Measurements from ENCODE around the gene ZNF385A.

ZNF385A gene

DNA sequence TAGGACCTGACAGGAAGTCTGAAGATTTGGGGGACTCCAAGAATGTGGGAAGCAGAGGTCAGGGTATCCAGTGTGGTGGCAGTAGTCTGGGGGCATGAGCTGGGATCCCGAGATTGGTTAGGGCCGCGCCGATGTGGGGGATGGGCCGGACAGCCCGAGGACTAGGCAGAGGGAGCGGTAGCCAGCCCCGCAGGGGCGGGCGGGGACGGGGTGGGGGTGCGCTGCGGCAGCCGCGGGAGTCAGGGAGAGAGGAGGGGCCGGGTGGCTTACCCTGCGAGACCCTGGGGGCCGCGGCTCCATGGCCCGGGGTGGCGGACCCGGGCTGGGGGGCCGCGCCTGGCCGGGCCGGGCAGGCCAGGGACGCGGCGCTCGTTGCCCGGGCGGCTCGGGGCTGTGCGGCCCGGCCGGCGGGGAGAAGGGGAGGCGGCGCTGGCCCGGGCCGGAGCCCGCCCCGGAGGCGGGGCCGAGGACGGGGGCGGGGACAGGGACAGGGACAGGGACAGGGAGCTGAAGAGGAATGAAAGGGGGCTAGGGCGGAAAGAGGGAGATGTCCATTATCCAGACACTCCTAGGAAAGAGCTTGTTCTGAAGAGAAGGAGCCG is 5.6 kb downstream of the ZNF385A start:
- TF ChIP-seq, protein P1, sequence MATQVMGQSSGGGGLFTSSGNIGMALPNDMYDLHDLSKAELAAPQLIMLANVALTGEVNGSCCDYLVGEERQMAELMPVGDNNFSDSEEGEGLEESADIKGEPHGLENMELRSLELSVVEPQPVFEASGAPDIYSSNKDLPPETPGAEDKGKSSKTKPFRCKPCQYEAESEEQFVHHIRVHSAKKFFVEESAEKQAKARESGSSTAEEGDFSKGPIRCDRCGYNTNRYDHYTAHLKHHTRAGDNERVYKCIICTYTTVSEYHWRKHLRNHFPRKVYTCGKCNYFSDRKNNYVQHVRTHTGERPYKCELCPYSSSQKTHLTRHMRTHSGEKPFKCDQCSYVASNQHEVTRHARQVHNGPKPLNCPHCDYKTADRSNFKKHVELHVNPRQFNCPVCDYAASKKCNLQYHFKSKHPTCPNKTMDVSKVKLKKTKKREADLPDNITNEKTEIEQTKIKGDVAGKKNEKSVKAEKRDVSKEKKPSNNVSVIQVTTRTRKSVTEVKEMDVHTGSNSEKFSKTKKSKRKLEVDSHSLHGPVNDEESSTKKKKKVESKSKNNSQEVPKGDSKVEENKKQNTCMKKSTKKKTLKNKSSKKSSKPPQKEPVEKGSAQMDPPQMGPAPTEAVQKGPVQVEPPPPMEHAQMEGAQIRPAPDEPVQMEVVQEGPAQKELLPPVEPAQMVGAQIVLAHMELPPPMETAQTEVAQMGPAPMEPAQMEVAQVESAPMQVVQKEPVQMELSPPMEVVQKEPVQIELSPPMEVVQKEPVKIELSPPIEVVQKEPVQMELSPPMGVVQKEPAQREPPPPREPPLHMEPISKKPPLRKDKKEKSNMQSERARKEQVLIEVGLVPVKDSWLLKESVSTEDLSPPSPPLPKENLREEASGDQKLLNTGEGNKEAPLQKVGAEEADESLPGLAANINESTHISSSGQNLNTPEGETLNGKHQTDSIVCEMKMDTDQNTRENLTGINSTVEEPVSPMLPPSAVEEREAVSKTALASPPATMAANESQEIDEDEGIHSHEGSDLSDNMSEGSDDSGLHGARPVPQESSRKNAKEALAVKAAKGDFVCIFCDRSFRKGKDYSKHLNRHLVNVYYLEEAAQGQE (IDR thresholded peaks at IDR 0.05; ENCODE audit: insufficient read depth in 1 of 2, low read depth in 2 of 2, low read length in 2 of 2), result no peak
- TF ChIP-seq TAF1 (IDR thresholded peaks at IDR 0.05; ENCODE audit: borderline replicate concordance, insufficient read depth, low read length), result 0 out of 2 replicates have a peak, but pooled peaks have one; percentile 37
- no peak for TF ChIP-seq SIN3A (IDR thresholded peaks at IDR 0.05; ENCODE audit: borderline replicate concordance, insufficient read depth, low read length)
- TF ChIP-seq POLR2AphosphoS5 (IDR thresholded peaks at IDR 0.05; ENCODE audit: low read depth, low read length), result 0 out of 2 replicates have a peak, but pooled peaks have one; percentile 39
- no peak for TF ChIP-seq FOXP2 (optimal IDR thresholded peaks at IDR 0.05; ENCODE audit: borderline replicate concordance, extremely low read depth, extremely low read length, insufficient read depth)

DNA sequence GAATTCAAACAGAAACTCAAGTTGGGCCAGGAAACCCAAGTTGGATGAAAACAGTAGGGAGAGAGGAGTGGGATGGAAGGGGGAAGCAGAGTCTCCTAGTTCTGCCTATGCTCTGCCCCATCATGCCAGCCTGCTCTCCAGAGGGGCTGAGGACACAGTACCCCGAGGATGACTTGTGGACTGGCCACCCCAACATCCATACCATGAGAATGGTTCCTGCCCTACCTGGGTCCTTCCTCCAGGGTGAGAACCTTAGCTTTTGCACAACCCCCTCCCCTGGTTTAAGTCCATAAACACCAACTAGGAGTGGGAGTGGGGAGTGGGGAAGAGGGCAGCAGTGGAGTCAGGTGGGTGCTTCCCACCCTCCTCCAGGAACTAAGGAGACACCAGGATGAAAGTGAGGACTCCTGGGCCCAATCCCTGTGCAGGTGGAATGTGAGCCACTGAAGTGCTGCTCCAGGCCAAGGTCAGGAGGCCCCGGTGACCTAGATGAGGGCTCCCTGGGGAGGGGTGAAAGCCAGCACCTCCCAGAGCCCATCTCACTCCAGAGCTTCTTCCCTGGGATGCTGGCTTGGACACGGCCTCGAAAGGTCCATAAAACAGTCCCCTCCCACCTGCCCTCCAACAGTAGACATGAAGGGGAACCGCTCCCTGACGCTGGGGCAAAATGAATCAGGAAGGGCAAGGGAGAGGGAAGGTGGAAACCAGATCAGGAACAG is 6.6 kb downstream of the ZNF385A start:
- no peak for TF ChIP-seq SIN3A (IDR thresholded peaks at IDR 0.05; ENCODE audit: borderline replicate concordance, insufficient read depth, low read length)
- no peak for TF ChIP-seq TAF1 (IDR thresholded peaks at IDR 0.05; ENCODE audit: borderline replicate concordance, insufficient read depth, low read length)
- TF ChIP-seq, protein P1 (IDR thresholded peaks at IDR 0.05; ENCODE audit: insufficient read depth in 1 of 2, low read depth in 2 of 2, low read length in 2 of 2), result no peak
- TF ChIP-seq FOXP2 (optimal IDR thresholded peaks at IDR 0.05; ENCODE audit: borderline replicate concordance, extremely low read depth, extremely low read length, insufficient read depth), result no peak
- no peak for TF ChIP-seq POLR2AphosphoS5 (IDR thresholded peaks at IDR 0.05; ENCODE audit: low read depth, low read length)

DNA sequence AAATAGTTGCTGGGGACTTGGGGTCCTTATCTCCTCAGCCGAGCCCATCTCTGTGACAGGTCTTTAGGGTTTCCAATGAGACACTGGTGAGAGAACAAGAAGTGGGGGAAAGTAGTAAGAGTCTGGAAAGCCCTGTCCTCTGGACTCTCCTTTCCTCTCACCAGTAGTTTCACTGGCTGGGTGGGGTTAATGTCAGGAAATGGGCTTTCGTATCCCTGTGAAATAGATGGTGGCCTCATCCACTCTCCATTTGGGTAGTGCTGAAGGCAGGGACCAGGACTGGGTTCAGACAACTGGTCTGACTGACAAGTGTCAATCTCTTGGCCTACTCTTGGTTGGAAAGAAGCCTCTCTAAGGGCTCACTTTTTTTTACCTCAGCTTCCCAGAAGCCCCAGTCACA is 7.5 kb downstream of the ZNF385A start:
- TF ChIP-seq POLR2AphosphoS5 (IDR thresholded peaks at IDR 0.05; ENCODE audit: low read depth, low read length) (no peak), SIN3A (IDR thresholded peaks at IDR 0.05; ENCODE audit: borderline replicate concordance, insufficient read depth, low read length) (no peak)
- TF ChIP-seq, protein P1 (IDR thresholded peaks at IDR 0.05; ENCODE audit: insufficient read depth in 1 of 2, low read depth in 2 of 2, low read length in 2 of 2), result peak in 1 of 2 experiments; percentile 71; a peak in 1 of 4 replicates

DNA sequence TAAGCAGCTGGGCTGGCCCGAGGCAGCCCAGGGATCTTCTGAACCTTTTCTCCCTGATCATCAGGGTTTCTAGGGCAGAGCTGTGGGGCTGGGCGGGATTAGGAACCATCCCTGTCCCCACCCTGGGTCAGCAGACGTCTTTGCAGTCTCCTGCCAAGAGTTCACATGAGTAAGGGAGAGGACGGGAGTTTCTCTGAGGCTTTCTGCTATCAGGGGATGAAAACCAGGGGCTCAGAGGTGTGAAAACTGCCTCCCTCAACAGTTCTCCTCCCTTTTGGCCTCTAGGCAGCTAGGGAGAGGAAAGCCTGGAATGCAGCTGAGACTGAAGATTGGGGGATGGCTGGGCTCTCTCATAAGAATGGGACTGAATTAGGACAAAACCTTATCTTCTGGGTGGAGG is 7.9 kb downstream of the ZNF385A start:
- TF ChIP-seq TAF1 (IDR thresholded peaks at IDR 0.05; ENCODE audit: borderline replicate concordance, insufficient read depth, low read length) (no peak), POLR2AphosphoS5 (IDR thresholded peaks at IDR 0.05; ENCODE audit: low read depth, low read length) (no peak), FOXP2 (optimal IDR thresholded peaks at IDR 0.05; ENCODE audit: borderline replicate concordance, extremely low read depth, extremely low read length, insufficient read depth) (no peak), SIN3A (IDR thresholded peaks at IDR 0.05; ENCODE audit: borderline replicate concordance, insufficient read depth, low read length) (no peak)
- TF ChIP-seq, protein P1 (IDR thresholded peaks at IDR 0.05; ENCODE audit: insufficient read depth in 1 of 2, low read depth in 2 of 2, low read length in 2 of 2), result no peak

Measured in PFSK-1 (cell line).